Measurements from ENCODE around the gene ITLN2. TPM values are rescaled to one million over a fixed set of nuclear protein-coding genes. Genes with fewer than 3 reads are reported as not detected.
"Not testable (repeated sequence)": the region's sequence is repeated elsewhere in the genome, so short reads cannot be mapped to it uniquely, and the experiment has no call there.

ITLN2 gene
- total RNA-seq, 1 donor from 2014 or later, result not detected

DNA sequence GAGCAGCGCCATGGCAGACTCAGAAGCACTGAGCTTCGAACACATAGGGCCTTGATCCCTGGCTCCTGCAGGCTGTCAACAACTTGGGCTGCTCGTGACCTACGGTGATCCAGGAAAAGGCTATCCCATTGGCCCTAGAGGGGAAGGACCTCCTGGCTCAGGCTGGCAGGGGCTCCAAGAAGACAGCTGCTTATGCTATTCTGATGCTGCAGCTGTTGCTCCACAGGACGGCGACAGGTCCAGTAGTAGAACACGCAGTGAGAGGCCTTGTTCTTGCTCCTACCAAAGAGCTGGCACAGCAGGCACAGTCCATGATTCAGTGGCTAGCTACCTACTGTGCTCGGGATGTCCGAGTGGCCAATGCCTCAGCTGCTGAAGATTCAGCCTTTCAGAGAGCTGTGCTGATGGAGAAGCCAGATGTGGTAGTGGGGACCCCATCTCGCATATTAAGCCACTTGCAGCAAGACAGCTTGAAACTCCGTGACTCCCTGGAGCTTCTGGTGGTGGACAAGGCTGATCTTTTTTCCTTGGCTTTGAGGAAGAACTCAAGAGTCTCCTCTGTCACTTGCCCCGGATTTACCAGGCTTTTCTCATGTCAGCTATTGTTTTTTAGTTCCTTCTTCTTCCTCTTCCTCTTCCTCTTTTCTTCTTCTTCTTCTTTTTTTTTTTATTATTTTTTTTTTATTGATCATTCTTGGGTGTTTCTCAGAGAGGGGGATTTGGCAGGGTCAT lies 18.9 kb downstream of the ITLN2 start:
- Mint-ChIP-seq H3K36me3 (ENCODE audit: low read depth) (no peaks in the 10 kb centered on the region), H3K27ac (peak overlapping the region; percentile 50), H3K9me3 (no peaks in the 10 kb centered on the region), H3K4me1 (peaks cover 14% of the 10 kb centered on the region), H3K4me3 (no peak overlapping the region), H3K27me3 (no peaks in the 10 kb centered on the region)
- ATAC-seq (ENCODE audit: low read depth) (no peak), DNase-seq (no peak)
- ChIA-PET CTCF (interaction anchor here (0.6 to 1.8 kb wide), 2 partner anchors 16 to 17 kb away, joined by 3 to 7 read pairs; no protein-coding TSS in a partner anchor), POLR2A (interaction anchor here (0.6 kb wide), 2 partner anchors 79 to 181 kb away, joined by 3 to 4 read pairs; no protein-coding TSS in a partner anchor)
- intact Hi-C loops (cut with micrococcal nuclease), result no loop called here
- TF ChIP-seq, protein P1, sequence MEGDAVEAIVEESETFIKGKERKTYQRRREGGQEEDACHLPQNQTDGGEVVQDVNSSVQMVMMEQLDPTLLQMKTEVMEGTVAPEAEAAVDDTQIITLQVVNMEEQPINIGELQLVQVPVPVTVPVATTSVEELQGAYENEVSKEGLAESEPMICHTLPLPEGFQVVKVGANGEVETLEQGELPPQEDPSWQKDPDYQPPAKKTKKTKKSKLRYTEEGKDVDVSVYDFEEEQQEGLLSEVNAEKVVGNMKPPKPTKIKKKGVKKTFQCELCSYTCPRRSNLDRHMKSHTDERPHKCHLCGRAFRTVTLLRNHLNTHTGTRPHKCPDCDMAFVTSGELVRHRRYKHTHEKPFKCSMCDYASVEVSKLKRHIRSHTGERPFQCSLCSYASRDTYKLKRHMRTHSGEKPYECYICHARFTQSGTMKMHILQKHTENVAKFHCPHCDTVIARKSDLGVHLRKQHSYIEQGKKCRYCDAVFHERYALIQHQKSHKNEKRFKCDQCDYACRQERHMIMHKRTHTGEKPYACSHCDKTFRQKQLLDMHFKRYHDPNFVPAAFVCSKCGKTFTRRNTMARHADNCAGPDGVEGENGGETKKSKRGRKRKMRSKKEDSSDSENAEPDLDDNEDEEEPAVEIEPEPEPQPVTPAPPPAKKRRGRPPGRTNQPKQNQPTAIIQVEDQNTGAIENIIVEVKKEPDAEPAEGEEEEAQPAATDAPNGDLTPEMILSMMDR (IDR thresholded peaks at IDR 0.05), result no peak

GRCh38 chr1:160933305-160933704 lies 21.3 kb downstream of the ITLN2 start:
- CTCF ChIA-PET; ATAC-seq (ENCODE audit: low read depth); DNase-seq; H3K4me3 Mint-ChIP-seq; H3K27ac Mint-ChIP-seq; H3K9me3 Mint-ChIP-seq; POLR2A ChIA-PET; H3K27me3 Mint-ChIP-seq; H3K36me3 Mint-ChIP-seq (ENCODE audit: low read depth); intact Hi-C loops (cut with micrococcal nuclease): not testable (repeated sequence)
- H3K4me1 Mint-ChIP-seq, result peaks cover 14% of the 10 kb centered on the region

DNA sequence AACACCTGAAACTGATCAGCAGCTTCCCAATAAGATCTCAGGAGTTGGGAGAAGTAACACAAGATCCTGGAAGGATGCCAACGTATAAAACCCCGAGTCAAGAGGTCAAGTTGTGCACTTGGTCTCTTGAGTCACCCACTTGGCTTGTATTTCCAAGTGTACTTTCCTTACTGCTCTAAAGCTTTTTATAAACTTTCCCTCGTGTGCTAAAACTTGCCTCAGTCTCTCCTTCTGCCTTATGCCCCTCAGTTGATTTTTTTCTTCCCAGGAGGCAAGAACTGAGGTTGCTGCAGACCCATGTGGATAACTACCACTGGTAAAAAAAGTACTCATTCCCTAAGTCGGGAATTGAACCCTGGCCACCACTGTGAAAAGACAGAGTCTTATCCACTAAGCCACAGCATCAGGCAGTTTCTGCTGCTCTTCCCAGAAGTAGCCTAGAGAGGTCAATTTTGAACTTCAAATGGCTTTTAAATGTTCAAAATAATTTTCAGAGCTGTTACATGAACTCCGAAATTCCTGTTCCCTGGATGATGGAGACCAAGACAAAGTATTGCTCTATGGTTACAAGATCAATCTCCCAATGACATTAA lies 28.9 kb downstream of the ITLN2 start:
- Mint-ChIP-seq H3K4me3 (no peak overlapping the region), H3K9me3 (peaks cover 2% of the 10 kb centered on the region), H3K27me3 (peaks cover 5% of the 10 kb centered on the region), H3K4me1 (no peaks in the 10 kb centered on the region), H3K27ac (no peak overlapping the region), H3K36me3 (ENCODE audit: low read depth) (no peaks in the 10 kb centered on the region)
- intact Hi-C loops (cut with micrococcal nuclease), result no loop called here
- no peak for DNase-seq
- TF ChIP-seq, protein P1 (IDR thresholded peaks at IDR 0.05), result no peak
- ChIA-PET CTCF (interaction anchor here (1.2 kb wide), 1 partner anchor 14 kb away, joined by 3 read pairs; no protein-coding TSS in a partner anchor), POLR2A (interaction anchor here (0.7 kb wide), 1 partner anchor 57 kb away, joined by 4 read pairs; no protein-coding TSS in a partner anchor)
- ATAC-seq (ENCODE audit: low read depth), result no peak

GRCh38 chr1:160924791-160925651 lies 29.6 kb downstream of the ITLN2 start:
- ChIA-PET CTCF (no interaction called here), POLR2A (interaction anchor here (0.6 to 0.7 kb wide), 2 partner anchors 62 to 373 kb away, joined by 7 read pairs; no protein-coding TSS in a partner anchor)
- H3K4me1 Mint-ChIP-seq, result no peaks in the 10 kb centered on the region
- H3K9me3 Mint-ChIP-seq, result peaks cover 3% of the 10 kb centered on the region
- H3K27me3 Mint-ChIP-seq, result peaks cover 5% of the 10 kb centered on the region
- no peak overlapping the region for H3K27ac Mint-ChIP-seq
- intact Hi-C loops (cut with micrococcal nuclease), result no loop called here
- H3K4me3 Mint-ChIP-seq, result no peak overlapping the region
- DNase-seq (no peak), ATAC-seq (ENCODE audit: low read depth) (no peak)
- H3K36me3 Mint-ChIP-seq (ENCODE audit: low read depth), result no peaks in the 10 kb centered on the region
- TF ChIP-seq, protein P1 (IDR thresholded peaks at IDR 0.05), result no peak

DNA sequence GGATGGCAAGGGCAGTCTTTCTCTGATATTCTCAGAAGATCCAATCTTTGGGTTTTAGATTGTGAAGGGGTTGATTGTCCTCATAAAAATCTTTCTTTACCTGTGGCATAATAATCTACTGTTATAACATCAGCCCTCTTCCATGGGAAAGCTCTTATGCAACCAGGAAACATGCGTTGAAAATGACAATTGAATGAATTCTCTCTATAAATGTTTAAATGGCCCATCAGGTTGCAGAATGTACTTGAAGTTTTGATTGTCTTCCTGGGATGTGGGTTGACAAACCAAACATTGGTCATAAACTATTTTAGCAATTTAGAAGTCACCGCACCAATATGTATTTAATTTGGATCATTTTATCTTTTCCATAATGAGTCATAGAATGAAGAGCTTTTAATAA lies 37.9 kb downstream of the ITLN2 start:
- H3K4me1 Mint-ChIP-seq, result no peaks in the 10 kb centered on the region
- no peak for DNase-seq
- no peak for ATAC-seq (ENCODE audit: low read depth)
- intact Hi-C loops (cut with micrococcal nuclease), result no loop called here
- no peaks in the 10 kb centered on the region for H3K36me3 Mint-ChIP-seq (ENCODE audit: low read depth)
- peaks cover 6% of the 10 kb centered on the region for H3K9me3 Mint-ChIP-seq
- peaks cover 11% of the 10 kb centered on the region for H3K27me3 Mint-ChIP-seq
- TF ChIP-seq, protein P1 (IDR thresholded peaks at IDR 0.05), result no peak
- POLR2A ChIA-PET, result no interaction called here
- no peak overlapping the region for H3K4me3 Mint-ChIP-seq
- CTCF ChIA-PET, result no interaction called here
- H3K27ac Mint-ChIP-seq, result no peak overlapping the region

DNA sequence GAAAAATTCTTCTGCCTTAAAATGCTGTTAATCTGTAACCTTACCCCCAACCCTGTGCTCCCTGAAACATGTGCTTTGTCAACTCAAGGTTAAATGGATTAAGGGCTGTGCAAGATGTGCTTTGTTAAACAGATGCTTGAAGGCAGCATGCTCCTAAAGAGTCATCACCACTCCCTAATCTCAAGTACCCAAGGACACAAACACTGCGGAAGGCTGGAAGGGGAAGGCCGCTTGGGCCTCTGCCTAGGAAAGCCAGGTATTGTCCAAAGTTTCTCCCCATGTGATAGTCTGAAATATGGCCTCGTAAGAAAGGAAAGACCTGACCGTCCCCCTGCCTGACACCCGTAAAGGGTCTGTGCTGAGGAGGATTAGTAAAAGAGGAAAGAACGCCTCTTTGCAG lies 41.4 kb downstream of the ITLN2 start:
- CTCF ChIA-PET; intact Hi-C loops (cut with micrococcal nuclease); ATAC-seq (ENCODE audit: low read depth); DNase-seq; H3K27ac Mint-ChIP-seq; H3K9me3 Mint-ChIP-seq; H3K36me3 Mint-ChIP-seq (ENCODE audit: low read depth); H3K27me3 Mint-ChIP-seq; H3K4me1 Mint-ChIP-seq; POLR2A ChIA-PET; H3K4me3 Mint-ChIP-seq: not testable (repeated sequence)

Measured in activated B cell treated with CpG ODN at 0.5 μM for 24 hours (primary cell).